GM21447 (cell line): Measurements from ENCODE around the gene PLA1A.

ENCODE experiments used
- ATAC-seq: cut with Tn5 transposase; IDR thresholded peaks from one replicate; pipeline ENCODE4 v1.9.1; 2021; ENCODE audit not compliant: unreplicated experiment

Gene PLA1A

DNA sequence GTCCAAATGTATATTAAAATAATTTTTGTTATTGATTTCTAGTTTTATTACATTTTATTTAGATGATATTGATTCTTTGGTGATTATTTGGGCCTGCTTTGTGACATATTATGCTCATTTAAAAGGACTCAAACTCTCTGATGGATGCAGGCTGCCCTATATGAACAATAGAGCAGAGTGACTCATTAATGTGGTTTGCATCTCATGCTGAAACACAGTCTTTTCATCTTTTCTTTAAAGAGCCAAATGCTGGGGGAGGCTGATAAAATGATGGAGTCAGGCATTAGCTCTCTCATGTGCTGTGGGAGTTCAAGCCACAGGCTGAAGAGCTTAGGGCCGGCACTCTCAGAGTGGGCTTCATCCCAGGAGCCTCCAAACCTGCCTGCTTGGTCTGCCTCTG is 7.2 kb downstream of the PLA1A start:
- no peak for ATAC-seq

DNA sequence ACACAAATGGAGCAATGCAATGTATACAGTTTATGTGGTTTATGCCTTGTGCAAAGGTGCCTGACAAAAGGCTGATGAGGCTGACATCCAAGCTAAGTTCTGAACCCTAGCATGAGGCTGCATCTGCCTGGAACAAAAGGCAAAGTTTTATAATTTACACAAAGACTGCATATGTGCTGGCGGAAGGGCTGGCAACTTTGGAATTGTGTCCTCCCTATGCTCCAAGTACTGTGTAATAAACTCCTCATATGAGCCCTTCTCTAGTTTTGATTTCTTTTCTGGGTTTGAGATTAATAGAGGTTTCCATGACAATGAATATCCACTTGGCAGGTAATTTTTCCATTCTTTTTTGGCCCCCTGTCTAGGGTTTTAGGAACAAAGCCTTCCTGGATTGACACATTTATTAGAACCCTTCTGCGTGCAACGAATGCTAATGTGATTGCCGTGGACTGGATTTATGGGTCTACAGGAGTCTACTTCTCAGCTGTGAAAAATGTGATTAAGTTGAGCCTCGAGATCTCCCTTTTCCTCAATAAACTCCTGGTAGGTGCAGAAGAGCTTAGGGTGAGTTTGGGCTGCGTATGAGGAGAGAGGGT is 10.8 kb downstream of the PLA1A start:
- ATAC-seq: no peak

DNA sequence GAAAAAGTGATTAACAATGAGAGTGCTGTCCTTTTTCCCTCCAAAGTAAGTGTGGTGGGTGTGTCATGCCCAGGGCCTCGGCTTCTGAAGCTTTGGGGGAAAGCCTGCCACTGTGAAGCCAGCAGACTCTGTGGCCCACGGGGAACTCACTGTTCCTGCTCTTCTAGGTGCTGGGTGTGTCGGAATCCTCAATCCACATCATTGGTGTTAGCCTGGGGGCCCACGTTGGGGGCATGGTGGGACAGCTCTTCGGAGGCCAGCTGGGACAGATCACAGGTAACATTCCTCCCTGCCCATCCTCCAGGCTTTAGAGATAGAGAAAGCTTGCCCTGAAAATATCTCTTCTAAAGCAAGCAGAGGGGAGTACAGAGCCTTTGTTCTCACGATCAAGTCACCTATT is 11.6 kb downstream of the PLA1A start:
- no peak for ATAC-seq

DNA sequence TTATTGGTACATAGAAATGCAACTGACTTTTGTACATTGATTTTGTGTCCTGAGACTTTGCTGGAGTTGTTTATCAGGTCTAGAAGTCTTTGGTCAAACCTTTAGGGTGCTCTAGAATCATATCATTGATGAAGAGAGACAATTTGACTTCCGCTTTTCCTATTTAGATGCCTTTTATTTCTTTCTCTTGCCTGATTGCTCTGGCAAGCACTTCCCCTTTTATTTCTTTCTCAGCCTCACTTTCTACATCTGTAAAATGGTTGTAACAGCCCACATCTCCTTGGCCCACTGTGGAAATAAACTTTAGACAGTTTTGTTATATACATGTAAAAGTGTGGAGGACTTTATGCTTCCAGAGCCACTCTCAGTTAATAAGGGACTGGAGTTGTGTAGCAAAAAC is 14.0 kb downstream of the PLA1A start:
- ATAC-seq: no peak

DNA sequence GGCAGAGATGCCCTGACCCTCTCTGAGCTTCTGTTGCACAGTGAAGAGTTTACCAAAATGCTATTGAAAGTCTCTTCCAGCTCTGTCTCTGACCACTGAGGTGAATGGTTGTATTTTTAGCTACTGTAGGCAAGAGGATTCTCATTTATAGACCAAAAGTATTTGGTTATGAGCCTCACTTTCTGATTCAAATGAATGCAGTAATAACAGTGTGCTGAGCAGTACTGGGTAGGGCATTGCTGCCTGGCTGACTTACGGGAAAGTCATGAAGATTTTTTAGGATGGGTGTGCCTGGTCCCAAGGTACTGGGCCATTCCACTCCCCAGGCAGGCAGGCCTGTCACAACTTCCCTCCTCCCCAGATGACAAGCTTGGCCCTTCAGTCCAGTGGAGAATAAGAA is 15.5 kb downstream of the PLA1A start:
- no peak for ATAC-seq

DNA sequence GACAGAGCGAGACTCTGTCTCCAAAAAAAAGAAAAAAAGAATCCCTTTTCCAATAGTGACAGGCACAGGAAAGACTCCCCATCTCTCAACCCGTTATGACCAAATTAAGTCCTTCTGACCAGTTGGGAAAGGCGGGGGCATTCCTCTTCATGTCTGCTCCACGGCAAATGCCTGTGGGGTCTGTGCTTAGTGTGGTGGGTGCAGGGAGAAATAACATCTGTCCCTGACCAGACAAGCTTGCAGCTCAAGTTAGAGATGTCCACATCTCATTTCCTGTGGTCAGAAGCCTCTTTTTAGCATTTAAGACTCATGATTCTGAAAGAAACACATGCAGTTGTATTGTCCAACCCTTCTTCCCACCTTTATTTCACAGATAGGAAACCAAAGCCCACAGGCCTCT is 16.2 kb downstream of the PLA1A start:
- ATAC-seq: no peak

DNA sequence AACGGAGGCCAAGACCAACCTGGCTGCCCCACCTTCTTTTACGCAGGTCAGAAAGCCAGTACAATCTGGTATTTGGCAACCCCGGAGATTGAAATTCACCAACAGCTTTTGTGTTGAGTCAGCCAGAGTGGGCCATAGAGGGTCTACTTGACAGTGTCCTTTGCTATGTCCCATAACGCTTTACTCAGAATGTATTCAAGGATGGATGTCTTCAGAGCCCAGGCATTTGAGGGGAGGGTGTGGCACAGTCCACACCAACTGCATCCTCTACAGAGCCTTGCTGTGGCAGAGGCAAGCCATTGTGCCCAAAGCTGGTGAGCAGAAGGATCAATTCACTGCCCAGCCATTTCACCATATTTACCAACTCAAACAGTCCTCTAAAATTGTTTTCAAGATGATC is 18.4 kb downstream of the PLA1A start:
- no peak for ATAC-seq

DNA sequence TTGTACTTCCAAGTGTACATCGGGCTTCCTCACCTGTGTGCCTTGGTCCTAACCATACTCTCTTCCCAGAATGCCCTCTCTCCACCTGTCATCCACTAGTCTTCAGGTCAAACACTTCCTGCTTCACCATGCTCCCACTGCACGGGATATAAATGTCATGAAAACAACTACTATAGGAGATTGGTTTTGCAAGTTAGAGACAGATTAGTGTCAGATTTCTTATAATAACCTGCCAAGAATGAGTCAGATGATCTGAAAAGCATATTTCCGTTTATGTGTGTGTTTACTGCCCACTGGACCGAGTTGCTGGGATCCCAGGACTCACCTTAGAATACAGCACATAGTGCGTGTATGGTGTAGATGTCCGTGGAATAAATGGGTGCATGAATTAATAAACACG is 21.4 kb downstream of the PLA1A start:
- ATAC-seq: no peak

DNA sequence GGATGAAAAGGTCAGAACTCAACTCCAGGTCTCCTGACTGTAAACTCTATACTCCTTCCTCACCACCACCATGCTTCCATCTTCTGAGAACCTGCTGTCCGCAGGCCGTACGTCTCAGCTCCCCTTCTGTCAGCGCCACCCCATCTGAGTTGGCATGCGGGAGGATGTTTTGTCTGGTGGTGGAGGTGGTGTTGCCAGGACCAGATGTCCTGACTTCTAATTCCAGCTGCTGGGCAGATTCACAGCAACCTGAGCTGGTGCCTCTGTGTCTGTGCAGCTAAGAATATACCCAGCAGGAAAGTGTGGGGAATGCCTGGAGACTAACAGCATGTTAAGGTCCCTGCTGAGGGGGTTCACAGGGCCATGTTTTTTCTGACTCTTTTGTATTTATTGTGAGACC is 23.2 kb downstream of the PLA1A start:
- ATAC-seq: no peak

DNA sequence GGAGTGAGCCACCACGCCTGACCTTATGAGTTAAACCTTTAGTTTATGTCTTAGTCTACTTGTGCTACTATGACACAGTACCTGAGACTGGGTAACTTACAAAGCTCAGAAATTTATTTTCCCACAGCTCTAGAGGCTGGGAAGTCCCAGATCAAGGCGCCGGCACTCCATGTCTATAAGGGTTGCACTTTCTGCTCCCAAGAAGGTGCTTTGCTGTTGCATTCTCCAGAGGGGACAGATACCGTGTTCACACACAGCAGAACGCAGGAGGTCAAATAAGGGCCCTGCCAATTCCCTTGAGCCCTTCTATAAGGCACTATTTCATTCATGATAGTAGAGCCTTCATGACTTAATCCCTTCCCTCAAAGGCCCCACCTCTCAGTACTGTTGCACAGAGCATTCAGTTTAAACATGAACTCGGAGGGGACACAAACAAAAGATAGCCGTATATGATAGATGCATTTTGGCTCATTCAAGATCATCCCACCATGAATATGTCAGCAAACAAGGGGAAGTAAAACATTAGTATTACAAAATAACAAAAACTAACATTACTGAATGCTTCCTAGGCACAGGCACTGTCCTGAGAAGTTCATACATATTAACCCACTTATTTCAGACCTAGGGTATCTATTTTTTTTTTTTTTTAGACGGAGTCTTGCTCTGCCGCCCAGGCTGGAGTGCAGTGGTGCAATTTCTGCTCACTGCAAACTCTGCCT is 26.5 kb downstream of the PLA1A start:
- ATAC-seq: no peak

DNA sequence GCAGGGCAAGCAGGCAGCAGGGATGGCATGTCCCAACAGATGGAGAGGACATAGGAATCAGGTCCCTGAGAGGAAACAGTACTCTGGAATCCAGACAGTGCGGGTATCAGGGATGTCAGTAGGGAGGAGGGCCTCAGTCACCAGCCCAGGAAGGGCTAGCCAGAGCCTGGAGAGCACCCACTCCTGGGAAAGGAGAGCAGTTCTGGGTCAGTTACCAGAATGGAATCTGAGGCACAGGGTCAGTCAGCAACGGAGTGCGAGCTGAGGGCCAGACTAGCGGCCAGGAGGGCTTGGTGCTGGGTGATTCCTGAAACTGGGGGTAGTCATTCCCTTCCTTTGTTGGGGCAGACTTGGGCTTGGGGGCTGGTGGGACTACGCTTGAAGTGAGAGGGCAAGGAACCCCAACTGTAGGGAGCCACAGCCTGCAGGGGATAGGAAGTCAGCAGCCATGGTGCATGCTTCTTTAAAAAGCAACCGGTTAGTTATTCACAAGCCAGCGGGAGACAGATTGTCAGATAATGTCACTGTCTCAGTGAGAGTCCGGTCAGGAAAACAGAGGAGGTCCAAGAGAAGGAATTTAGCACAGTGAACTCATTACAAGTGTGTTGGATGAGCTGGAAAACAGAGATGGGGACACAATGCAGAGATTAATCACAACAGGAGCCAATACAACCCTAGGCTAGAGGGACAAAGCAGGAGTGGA is 27.9 kb downstream of the PLA1A start:
- ATAC-seq: no peak

DNA sequence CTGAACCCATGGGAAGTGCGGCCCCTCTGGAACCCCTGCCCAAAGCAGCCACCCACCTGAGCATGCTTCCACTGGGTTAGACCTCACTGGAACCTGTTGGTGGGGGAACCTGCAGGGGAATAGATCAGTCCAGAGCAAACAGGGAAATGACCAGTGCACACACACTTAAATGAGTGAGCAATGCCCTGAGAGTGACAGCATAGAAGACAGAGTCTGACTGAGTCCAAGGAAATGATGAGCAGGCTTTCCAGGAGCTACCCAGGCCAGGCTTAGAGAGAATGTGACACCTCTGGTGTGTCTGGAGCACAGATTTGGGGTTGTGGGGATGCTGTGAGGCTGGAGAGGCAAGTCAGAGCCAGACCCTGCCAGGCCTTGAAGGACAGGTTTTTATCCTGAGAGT is 28.5 kb downstream of the PLA1A start:
- no peak for ATAC-seq

DNA sequence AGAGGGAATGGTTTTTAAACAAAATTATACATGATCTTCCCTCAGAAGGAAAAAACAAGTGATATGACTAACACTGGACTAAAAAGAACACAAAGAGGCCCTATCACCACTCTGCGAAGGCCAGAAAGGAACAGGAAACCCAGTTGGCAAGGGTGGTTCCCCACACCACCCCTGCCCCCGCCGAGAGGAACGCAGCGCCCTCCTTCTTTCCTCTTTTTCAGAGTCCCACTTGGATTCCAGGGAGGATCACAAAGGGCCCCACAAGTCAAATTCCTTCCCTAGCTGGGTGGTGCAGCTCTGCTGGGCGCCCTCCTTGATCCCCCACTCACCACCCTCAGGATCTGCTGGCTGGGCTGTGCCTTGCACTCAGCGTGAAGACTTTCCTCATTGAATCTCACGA is 29.8 kb downstream of the PLA1A start:
- ATAC-seq: peak; percentile 33

DNA sequence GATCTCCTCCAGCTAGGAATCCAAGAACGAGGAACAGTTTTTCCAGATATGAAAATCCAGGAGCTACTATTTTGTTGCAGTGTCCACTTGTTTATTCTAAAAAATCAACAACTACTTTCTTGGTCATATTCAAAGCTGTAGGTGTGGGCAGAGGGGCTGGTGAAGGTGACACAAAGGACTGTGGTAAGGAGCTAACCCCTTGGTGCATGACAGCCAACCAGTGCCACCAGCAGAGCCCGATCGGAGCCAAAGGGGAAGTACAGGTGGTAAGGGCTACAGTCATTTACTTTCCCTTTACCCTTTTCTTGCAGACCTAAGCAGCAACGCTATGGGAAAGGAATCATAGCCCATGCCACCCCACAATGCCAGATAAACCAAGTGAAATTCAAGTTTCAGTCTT is 30.7 kb downstream of the PLA1A start:
- ATAC-seq: peak; percentile 69

DNA sequence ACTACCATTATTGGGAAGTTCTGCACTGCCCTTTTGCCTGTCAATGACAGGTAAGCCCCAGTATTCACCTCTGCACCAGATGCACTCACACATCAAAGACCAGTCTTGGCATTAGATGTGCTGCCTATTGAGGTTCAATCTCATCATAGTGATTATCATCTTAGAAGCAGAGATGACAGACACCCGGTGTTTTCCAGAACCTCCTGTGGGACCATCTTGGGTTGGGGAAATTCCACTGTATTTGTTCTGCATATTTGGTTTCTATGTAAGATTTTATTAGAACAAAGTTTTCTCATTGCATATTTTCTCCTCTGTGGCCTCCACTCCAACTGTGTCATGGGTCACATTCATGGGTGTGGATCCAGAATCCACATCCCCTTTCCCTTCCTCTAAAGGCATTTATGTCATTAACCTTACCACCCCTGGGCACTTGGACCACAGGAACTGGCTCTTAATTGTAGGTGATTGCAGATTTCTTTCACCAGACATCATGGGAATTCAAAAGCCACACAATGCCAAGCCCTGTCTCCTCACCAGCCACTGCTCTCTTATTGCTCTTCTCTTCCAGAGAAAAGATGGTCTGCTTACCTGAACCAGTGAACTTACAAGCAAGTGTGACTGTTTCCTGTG is 31.2 kb downstream of the PLA1A start:
- ATAC-seq: peak; percentile 32

DNA sequence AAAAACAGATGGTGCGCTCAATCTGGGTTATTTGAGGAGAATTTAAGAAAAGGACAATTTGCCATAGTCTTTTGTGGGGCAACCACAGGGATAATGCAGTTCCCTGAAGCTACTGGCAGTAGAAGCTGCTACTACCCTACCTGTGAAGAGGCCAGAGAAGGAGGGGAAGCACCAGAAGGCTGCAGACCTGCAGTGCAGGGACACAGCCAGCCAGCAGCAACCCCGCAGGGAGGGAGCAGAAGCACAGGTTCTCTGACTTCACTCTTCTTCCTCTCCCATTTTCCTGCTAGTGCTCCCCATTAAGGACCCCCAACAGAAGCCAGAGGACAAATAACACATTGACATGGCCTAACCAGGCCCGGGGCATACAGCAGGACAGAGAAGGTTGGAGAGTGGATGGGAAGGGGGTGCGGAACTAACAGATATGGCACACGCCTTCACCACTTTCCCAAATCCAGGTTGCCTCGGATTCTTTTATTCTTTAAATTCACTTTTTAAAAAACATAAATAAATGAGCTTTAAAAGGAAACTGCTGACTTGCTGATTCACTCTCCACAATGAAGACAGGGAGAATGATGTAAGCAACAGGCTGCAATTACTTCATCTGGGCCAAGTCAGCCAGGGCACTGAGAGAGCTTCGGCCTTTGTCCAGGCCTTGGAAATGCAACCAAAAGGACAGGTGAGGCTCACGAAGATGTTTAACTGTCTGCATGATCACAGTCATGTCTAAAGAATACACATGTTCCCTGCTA is 32.6 kb downstream of the PLA1A start:
- no peak for ATAC-seq

DNA sequence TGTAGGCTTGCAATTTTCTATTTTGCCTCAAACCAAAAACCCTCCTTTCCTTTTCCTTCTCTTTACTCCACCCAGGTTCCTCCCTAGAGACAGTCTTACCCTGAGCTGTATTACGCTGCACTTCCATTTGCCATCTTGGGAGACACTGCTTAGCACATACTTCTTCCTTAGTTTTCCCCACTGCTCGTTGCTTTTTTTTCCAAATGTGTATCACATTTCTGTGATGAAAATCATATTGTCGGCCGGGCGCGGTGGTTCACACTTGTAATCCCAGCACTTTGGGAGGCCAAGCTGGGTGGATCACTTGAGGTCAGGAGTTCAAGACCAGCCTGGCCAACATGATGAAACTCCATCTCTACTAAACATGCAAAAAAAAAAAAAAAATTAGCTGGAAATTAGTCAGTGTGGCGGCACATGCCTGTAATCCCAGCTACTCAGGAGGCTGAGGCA is 33.2 kb downstream of the PLA1A start:
- ATAC-seq: no peak

DNA sequence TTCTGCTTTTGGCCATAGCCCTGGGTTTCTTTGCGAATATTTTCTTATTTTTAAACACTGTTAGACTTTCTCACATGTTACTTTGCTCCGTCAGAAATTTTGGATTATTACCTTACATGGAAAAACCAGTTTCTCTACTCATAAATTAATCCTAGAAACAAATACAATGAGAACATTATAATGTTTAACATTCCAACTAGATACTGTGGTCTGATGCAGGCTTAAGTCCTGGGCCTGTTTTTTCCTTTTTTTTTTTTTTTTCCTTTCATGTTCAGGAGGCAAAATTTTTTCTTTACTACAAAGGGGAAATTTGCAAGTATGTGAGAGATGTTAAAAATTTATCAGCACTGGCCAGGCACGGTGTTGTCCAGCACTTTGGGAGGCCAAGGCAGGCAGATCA is 33.8 kb downstream of the PLA1A start:
- ATAC-seq: no peak

DNA sequence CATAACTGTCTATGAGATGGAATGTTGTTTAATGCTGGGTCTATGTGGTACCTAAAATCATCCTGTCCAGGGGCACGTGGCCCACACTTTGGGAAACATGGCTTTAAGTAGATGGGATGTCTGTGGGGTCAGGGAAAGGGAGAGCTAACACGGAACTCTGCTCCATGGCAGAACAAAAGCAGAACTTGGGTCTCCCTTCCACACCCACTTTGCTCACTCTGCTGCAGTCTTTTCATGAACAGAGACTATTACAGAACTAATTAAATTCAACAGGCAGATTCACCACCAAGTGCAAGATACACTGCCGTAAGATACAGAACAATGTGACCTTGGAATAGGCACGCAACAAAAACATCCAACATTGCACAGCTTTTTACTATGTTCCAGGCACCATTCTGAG is 34.5 kb downstream of the PLA1A start:
- no peak for ATAC-seq

DNA sequence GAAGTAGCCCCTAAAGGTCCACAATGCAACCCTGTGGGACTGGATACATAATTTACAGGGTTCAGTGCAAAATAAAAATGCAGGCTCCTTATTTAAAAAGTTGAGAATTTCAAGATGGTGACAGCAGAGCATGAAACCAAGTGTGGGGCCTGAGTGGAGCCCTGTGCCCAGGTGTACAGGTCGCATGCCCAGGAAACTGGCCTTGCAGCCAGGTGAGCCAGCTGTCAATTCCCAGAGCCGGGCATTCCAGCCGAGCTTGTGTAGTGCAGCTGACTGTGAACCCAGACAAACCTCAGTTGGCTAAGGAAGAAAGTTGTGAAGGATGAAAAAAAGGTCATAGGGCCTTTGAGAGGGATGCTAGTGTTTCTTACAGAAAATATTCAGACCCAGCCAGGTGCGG is 35.1 kb downstream of the PLA1A start:
- ATAC-seq: no peak

DNA sequence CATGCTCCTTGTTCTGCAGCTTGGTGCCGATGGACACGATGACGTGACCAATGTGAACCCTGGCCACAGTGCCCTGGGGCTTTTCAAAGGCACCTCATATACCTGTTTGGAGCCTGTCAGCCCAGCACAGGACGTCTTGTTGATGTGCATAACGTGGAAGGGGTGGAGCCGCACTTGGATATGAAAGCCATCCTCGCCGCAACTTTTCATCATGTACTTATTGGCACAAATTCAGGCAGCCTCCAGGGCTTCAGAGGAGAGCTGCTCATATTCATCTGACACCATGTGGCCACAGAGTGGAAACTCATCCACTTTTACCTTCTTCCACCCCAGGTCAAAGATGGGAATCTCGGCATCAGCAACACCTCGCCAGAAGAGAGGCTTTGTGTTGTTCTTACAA is 38.0 kb downstream of the PLA1A start:
- no peak for ATAC-seq
